Caco-2 (cell line): ENCODE measurements around the gene FHOD3. TPM values are rescaled to one million over a fixed set of nuclear protein-coding genes. Genes with fewer than 3 reads are reported as not detected.

Source experiments
- BruUV-seq: library from RNA; stranded (reverse); fragments of 400-500 nt; replicated peaks from 2 replicates; lab custom pipeline; 2021; lab: Mats Ljungman, UMichigan
- CTCF ChIA-PET: fragments of 300-600 bp; sonication (Branson Sonifier 250); formaldehyde crosslinking; loops from one replicate; lab custom pipeline; 2022; ENCODE audit warnings: antibody characterized with exemption; lab: Charles Lee
- POLR2A ChIA-PET: fragments of 300-600 bp; sonication (Branson Sonifier 250); formaldehyde crosslinking; loops from one replicate; lab custom pipeline; 2022; ENCODE audit warnings: antibody characterized with exemption; lab: Charles Lee
- DNase-seq, 2 experiments: peaks; one replicate each; pipeline versions ENCODE4 v3.0.0 to v3.0.0-alpha.2; 2020 to 2022
- H3K27me3 ChIP-seq: replicated peaks from 2 replicates; pipeline ENCODE4 v1.6.0; 2011; ENCODE audit warnings: low read length; ENCODE audit not compliant: control insufficient read depth, insufficient read depth
- H3K36me3 ChIP-seq: 2 replicates; pipeline ENCODE4 v1.5.1; 2011; ENCODE audit warnings: low read length; ENCODE audit not compliant: control insufficient read depth, insufficient read depth
- H3K4me1 ChIP-seq: fragments of 250-450 bp; sonication (Bioruptor Pico); 2 replicates; pipeline ENCODE4 v1.5.1; 2020; ENCODE audit warnings: mild to moderate bottlenecking
- H3K4me3 ChIP-seq: 2 replicates; pipeline ENCODE4 v1.5.1; 2011; ENCODE audit warnings: low read depth, mild to moderate bottlenecking, control low read depth, low read length
- H3K9me3 ChIP-seq: fragments of 250-450 bp; sonication (Bioruptor Pico); 2 replicates; pipeline ENCODE4 v1.5.1; 2020; ENCODE audit warnings: mild to moderate bottlenecking, moderate library complexity
- H3K27ac Mint-ChIP-seq: one replicate; pipeline ENCODE4 v1.8.0; 2022; ENCODE audit warnings: mixed read lengths; ENCODE audit not compliant: unreplicated experiment
- H3K27me3 Mint-ChIP-seq: one replicate; pipeline ENCODE4 v1.8.0; 2022; ENCODE audit warnings: mixed read lengths; ENCODE audit not compliant: insufficient read depth, unreplicated experiment
- H3K36me3 Mint-ChIP-seq: one replicate; pipeline ENCODE4 v1.8.0; 2022; ENCODE audit warnings: mild to moderate bottlenecking, mixed read lengths; ENCODE audit not compliant: insufficient read depth, unreplicated experiment
- H3K4me1 Mint-ChIP-seq: one replicate; pipeline ENCODE4 v1.8.0; 2022; ENCODE audit warnings: low read depth, mixed read lengths; ENCODE audit not compliant: unreplicated experiment
- H3K4me3 Mint-ChIP-seq: one replicate; pipeline ENCODE4 v1.8.0; 2022; ENCODE audit warnings: mild to moderate bottlenecking, moderate library complexity, mixed read lengths; ENCODE audit not compliant: unreplicated experiment
- H3K9me3 Mint-ChIP-seq: one replicate; pipeline ENCODE4 v1.8.0; 2022; ENCODE audit warnings: mixed read lengths; ENCODE audit not compliant: unreplicated experiment
- intact Hi-C: fragments of 100-400 bp; cut with micrococcal nuclease; formaldehyde crosslinking; loops from one replicate; pipeline ENCODE4 v1.10.0; 2022; ENCODE audit not compliant: unreplicated experiment
- total RNA-seq: library from RNA; stranded (reverse); gene quantifications from 2 replicates; pipeline ENCODE4 v1.2.3, GENCODE V29; 2022
- TF ChIP-seq, protein P1 (sequence below), 2 experiments: fragments of 200-600 bp in 1 of 2; IDR thresholded peaks; 1 replicate in 1 of 2; 2 replicates in 1 of 2; pipeline versions ENCODE4 v1.5.1 to v1.8.0; 2011 to 2022; ENCODE audit warnings: antibody characterized with exemption in 1 of 2, control low read depth in 1 of 2, inconsistent platforms in 1 of 2, low read depth in 1 of 2, low read length in 1 of 2, mild to moderate bottlenecking in 1 of 2, moderate library complexity in 1 of 2; ENCODE audit not compliant: insufficient read depth in 1 of 2, severe bottlenecking in 1 of 2, unreplicated experiment in 1 of 2

Gene FHOD3
- total RNA-seq, 1 experiment from 2014 or later = not detected

- TF ChIP-seq, protein P1, sequence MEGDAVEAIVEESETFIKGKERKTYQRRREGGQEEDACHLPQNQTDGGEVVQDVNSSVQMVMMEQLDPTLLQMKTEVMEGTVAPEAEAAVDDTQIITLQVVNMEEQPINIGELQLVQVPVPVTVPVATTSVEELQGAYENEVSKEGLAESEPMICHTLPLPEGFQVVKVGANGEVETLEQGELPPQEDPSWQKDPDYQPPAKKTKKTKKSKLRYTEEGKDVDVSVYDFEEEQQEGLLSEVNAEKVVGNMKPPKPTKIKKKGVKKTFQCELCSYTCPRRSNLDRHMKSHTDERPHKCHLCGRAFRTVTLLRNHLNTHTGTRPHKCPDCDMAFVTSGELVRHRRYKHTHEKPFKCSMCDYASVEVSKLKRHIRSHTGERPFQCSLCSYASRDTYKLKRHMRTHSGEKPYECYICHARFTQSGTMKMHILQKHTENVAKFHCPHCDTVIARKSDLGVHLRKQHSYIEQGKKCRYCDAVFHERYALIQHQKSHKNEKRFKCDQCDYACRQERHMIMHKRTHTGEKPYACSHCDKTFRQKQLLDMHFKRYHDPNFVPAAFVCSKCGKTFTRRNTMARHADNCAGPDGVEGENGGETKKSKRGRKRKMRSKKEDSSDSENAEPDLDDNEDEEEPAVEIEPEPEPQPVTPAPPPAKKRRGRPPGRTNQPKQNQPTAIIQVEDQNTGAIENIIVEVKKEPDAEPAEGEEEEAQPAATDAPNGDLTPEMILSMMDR (IDR thresholded peaks at IDR 0.05; ENCODE audit: insufficient read depth in 1 of 2, low read depth in 1 of 2, low read length in 1 of 2, severe bottlenecking in 1 of 2, unreplicated experiment in 1 of 2) = no peak
- BruUV-seq = no TSS peak
- no peaks in the 10 kb centered on the region for H3K4me1 Mint-ChIP-seq
- Histone ChIP-seq H3K4me1 (no peaks in the 10 kb centered on the region), H3K4me3 (no peak overlapping the region), H3K36me3 (no peaks in the 10 kb centered on the region), H3K9me3 (no peaks in the 10 kb centered on the region), H3K27me3 (no peaks in the 10 kb centered on the region)
- H3K4me3 Mint-ChIP-seq = no peak overlapping the region
- ChIA-PET POLR2A (no interaction called here), CTCF (no interaction called here)
- DNase-seq = no peak
- no peaks in the 10 kb centered on the region for H3K9me3 Mint-ChIP-seq
- intact Hi-C loops = no loop called here
- peaks cover 9% of the 10 kb centered on the region for H3K27me3 Mint-ChIP-seq
- H3K36me3 Mint-ChIP-seq = no peaks in the 10 kb centered on the region
- no peak overlapping the region for H3K27ac Mint-ChIP-seq
Observed at GRCh38 chr18:36711014-36711725, 413.7 kb downstream of the FHOD3 start.

GRCh38 chr18:36711813-36712444 is 414.4 kb downstream of the FHOD3 start:
- Histone ChIP-seq H3K9me3 (no peaks in the 10 kb centered on the region), H3K27me3 (no peaks in the 10 kb centered on the region), H3K4me3 (no peak overlapping the region), H3K4me1 (no peaks in the 10 kb centered on the region), H3K36me3 (no peaks in the 10 kb centered on the region)
- Mint-ChIP-seq H3K36me3 (no peaks in the 10 kb centered on the region), H3K27ac (no peak overlapping the region), H3K4me3 (no peak overlapping the region), H3K4me1 (no peaks in the 10 kb centered on the region), H3K9me3 (no peaks in the 10 kb centered on the region), H3K27me3 (peaks cover 9% of the 10 kb centered on the region)
- no TSS peak for BruUV-seq
- no peak for DNase-seq
- intact Hi-C loops = no loop called here
- ChIA-PET CTCF (no interaction called here), POLR2A (no interaction called here)
- TF ChIP-seq, protein P1 (IDR thresholded peaks at IDR 0.05; ENCODE audit: insufficient read depth in 1 of 2, low read depth in 1 of 2, low read length in 1 of 2, severe bottlenecking in 1 of 2, unreplicated experiment in 1 of 2) = no peak

GRCh38 chr18:36714476-36714875 is 417.0 kb downstream of the FHOD3 start:
- Mint-ChIP-seq H3K27ac (no peak overlapping the region), H3K9me3 (no peaks in the 10 kb centered on the region), H3K27me3 (peaks cover 9% of the 10 kb centered on the region), H3K4me1 (no peaks in the 10 kb centered on the region), H3K36me3 (no peaks in the 10 kb centered on the region), H3K4me3 (no peak overlapping the region)
- Histone ChIP-seq H3K36me3 (no peaks in the 10 kb centered on the region), H3K27me3 (no peaks in the 10 kb centered on the region), H3K9me3 (no peaks in the 10 kb centered on the region), H3K4me3 (no peak overlapping the region), H3K4me1 (no peaks in the 10 kb centered on the region)
- ChIA-PET POLR2A (no interaction called here), CTCF (no interaction called here)
- TF ChIP-seq, protein P1 (IDR thresholded peaks at IDR 0.05; ENCODE audit: insufficient read depth in 1 of 2, low read depth in 1 of 2, low read length in 1 of 2, severe bottlenecking in 1 of 2, unreplicated experiment in 1 of 2) = no peak
- intact Hi-C loops = no loop called here
- no TSS peak for BruUV-seq
- no peak for DNase-seq
